ENCODE results near the gene SMARCA1. TPM values are rescaled to one million over a fixed set of nuclear protein-coding genes. Genes with fewer than 3 reads are reported as not detected.

Gene SMARCA1
- total and polyA plus RNA-seq, 2 donors (not counting 1 experiment from before 2014, with no cell fraction given): 0.07 to 0.39 TPM

GRCh38 chrX:129449148-129449547 is 74.1 kb downstream of the SMARCA1 start:
- CTCF ChIA-PET: no interaction called here

GRCh38 chrX:129445436-129445835 is 77.9 kb downstream of the SMARCA1 start:
- no peak overlapping the region for H3K4me2 ChIP-seq (replicated peaks; ENCODE audit: low read depth, low read length, poor library complexity, severe bottlenecking)
- no peaks in the 10 kb centered on the region for H3K27me3 ChIP-seq (replicated peaks in 1 of 4; ENCODE audit: control extremely low read depth in 1 of 4, control insufficient read depth in 3 of 4, insufficient read depth in 4 of 4, low read length in 3 of 4)
- no peak overlapping the region for H3K9ac ChIP-seq (ENCODE audit: low read length)
- H2AFZ ChIP-seq (ENCODE audit: insufficient read depth, low read depth, low read length, poor library complexity, severe bottlenecking): no peak overlapping the region
- H3K9me3 ChIP-seq (ENCODE audit: control extremely low read depth in 1 of 3, control insufficient read depth in 2 of 3, insufficient read depth in 1 of 3, low read length in 2 of 3): no peaks in the 10 kb centered on the region
- H3K27ac Mint-ChIP-seq: no peak overlapping the region
- no peaks in the 10 kb centered on the region for H3K79me2 ChIP-seq (ENCODE audit: control insufficient read depth, insufficient read depth, low read length)
- no peaks in the 10 kb centered on the region for H3K9me3 Mint-ChIP-seq (ENCODE audit: insufficient read depth)
- TF ChIP-seq EZH2 (IDR thresholded peaks at IDR 0.05; ENCODE audit: borderline replicate concordance, insufficient read depth, low read depth, low read length, poor library complexity, severe bottlenecking): no peak
- TF ChIP-seq, protein P1, sequence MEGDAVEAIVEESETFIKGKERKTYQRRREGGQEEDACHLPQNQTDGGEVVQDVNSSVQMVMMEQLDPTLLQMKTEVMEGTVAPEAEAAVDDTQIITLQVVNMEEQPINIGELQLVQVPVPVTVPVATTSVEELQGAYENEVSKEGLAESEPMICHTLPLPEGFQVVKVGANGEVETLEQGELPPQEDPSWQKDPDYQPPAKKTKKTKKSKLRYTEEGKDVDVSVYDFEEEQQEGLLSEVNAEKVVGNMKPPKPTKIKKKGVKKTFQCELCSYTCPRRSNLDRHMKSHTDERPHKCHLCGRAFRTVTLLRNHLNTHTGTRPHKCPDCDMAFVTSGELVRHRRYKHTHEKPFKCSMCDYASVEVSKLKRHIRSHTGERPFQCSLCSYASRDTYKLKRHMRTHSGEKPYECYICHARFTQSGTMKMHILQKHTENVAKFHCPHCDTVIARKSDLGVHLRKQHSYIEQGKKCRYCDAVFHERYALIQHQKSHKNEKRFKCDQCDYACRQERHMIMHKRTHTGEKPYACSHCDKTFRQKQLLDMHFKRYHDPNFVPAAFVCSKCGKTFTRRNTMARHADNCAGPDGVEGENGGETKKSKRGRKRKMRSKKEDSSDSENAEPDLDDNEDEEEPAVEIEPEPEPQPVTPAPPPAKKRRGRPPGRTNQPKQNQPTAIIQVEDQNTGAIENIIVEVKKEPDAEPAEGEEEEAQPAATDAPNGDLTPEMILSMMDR (IDR thresholded peaks at IDR 0.05): no peak
- ChIA-PET CTCF (no interaction called here), POLR2A (no interaction called here)
- H4K20me1 ChIP-seq (ENCODE audit: control insufficient read depth, insufficient read depth, low read length, poor library complexity, severe bottlenecking): no peaks in the 10 kb centered on the region
- DNase-seq (no peak), ATAC-seq (ENCODE audit: low read depth) (no peak)
- H3K4me3 Mint-ChIP-seq: no peak overlapping the region
- no peaks in the 10 kb centered on the region for H3K4me1 ChIP-seq (ENCODE audit: control insufficient read depth in 2 of 2, insufficient read depth in 2 of 2, low read length in 2 of 2)
- no peak overlapping the region for H3K27ac ChIP-seq (ENCODE audit: low read length in 2 of 2)
- no peak overlapping the region for H3K4me3 ChIP-seq (ENCODE audit: control extremely low read depth in 1 of 5, extremely low read depth in 1 of 5, insufficient read depth in 1 of 5, low read depth in 2 of 5, low read length in 4 of 5)
- no peaks in the 10 kb centered on the region for H3K27me3 Mint-ChIP-seq
- H3K4me1 Mint-ChIP-seq: no peaks in the 10 kb centered on the region
- intact Hi-C loops (cut with micrococcal nuclease): no loop called here
- H3K36me3 ChIP-seq (replicated peaks in 1 of 2; ENCODE audit: control extremely low read depth in 1 of 2, control insufficient read depth in 1 of 2, extremely low read depth in 1 of 2, insufficient read depth in 2 of 2, low read length in 1 of 2): no peaks in the 10 kb centered on the region

More at GRCh38 chrX:129449148-129449547, 74.1 kb downstream of the SMARCA1 start:
- no peak for DNase-seq
- H3K4me3 Mint-ChIP-seq: no peak overlapping the region
- Histone ChIP-seq H3K9me3 (ENCODE audit: control extremely low read depth in 1 of 3, control insufficient read depth in 2 of 3, insufficient read depth in 1 of 3, low read length in 2 of 3) (no peaks in the 10 kb centered on the region), H2AFZ (ENCODE audit: insufficient read depth, low read depth, low read length, poor library complexity, severe bottlenecking) (no peak overlapping the region), H3K27ac (ENCODE audit: low read length in 2 of 2) (no peak overlapping the region), H4K20me1 (ENCODE audit: control insufficient read depth, insufficient read depth, low read length, poor library complexity, severe bottlenecking) (no peaks in the 10 kb centered on the region), H3K4me1 (ENCODE audit: control insufficient read depth in 2 of 2, insufficient read depth in 2 of 2, low read length in 2 of 2) (no peaks in the 10 kb centered on the region), H3K36me3 (replicated peaks in 1 of 2; ENCODE audit: control extremely low read depth in 1 of 2, control insufficient read depth in 1 of 2, extremely low read depth in 1 of 2, insufficient read depth in 2 of 2, low read length in 1 of 2) (no peaks in the 10 kb centered on the region), H3K4me2 (replicated peaks; ENCODE audit: low read depth, low read length, poor library complexity, severe bottlenecking) (no peak overlapping the region), H3K9ac (ENCODE audit: low read length) (no peak overlapping the region), H3K27me3 (replicated peaks in 1 of 4; ENCODE audit: control extremely low read depth in 1 of 4, control insufficient read depth in 3 of 4, insufficient read depth in 4 of 4, low read length in 3 of 4) (no peaks in the 10 kb centered on the region), H3K4me3 (ENCODE audit: control extremely low read depth in 1 of 5, extremely low read depth in 1 of 5, insufficient read depth in 1 of 5, low read depth in 2 of 5, low read length in 4 of 5) (no peak overlapping the region), H3K79me2 (ENCODE audit: control insufficient read depth, insufficient read depth, low read length) (no peaks in the 10 kb centered on the region)
- no peak overlapping the region for H3K27ac Mint-ChIP-seq
- POLR2A ChIA-PET: no interaction called here
- intact Hi-C loops (cut with micrococcal nuclease): no loop called here
- H3K27me3 Mint-ChIP-seq: no peaks in the 10 kb centered on the region
- no peak for ATAC-seq (ENCODE audit: low read depth)
- no peaks in the 10 kb centered on the region for H3K4me1 Mint-ChIP-seq
- no peak for TF ChIP-seq EZH2 (IDR thresholded peaks at IDR 0.05; ENCODE audit: borderline replicate concordance, insufficient read depth, low read depth, low read length, poor library complexity, severe bottlenecking)
- TF ChIP-seq, protein P1 (IDR thresholded peaks at IDR 0.05): no peak
- H3K9me3 Mint-ChIP-seq (ENCODE audit: insufficient read depth): no peaks in the 10 kb centered on the region
- WGBS (ENCODE audit: insufficient coverage): no CpG with 5 or more reads among the region's 2 CpGs
